Heart right ventricle (tissue), 16 donors: ENCODE measurements around the gene MT1HL1. TPM values are rescaled to one million over a fixed set of nuclear protein-coding genes. Genes with fewer than 3 reads are reported as not detected.

ENCODE experiments used
- ATAC-seq, 8 donors: fragments of 200-7000 bp; cut with Tn5 transposase; one replicate each; pipeline ENCODE4 v1.9.1; 2020; ENCODE audit warnings: mild to moderate bottlenecking in 8 of 8, moderate library complexity in 8 of 8, moderate number of reproducible peaks in 1 of 8
- DNase-seq, 2 donors: peaks; one replicate each; pipeline ENCODE4 v3.0.0-alpha.2; 2020
- H3K27ac ChIP-seq, 10 donors: fragments of 200-600 bp; sonication (generic) in 2 of 10; one replicate each; pipeline versions ENCODE4 v1.5.0 to v1.8.0; 2020 to 2022; ENCODE audit warnings: mild to moderate bottlenecking in 3 of 10
- H3K27me3 ChIP-seq, 7 donors: fragments of 200-600 bp; one replicate each; pipeline ENCODE4 v1.8.0; 2021 to 2022; ENCODE audit warnings: mild to moderate bottlenecking in 2 of 7
- H3K36me3 ChIP-seq, 9 donors: fragments of 200-600 bp; sonication (generic) in 1 of 9; one replicate each; pipeline versions ENCODE4 v1.5.0 to v1.8.0; 2020 to 2022; ENCODE audit warnings: mild to moderate bottlenecking in 2 of 9
- H3K4me1 ChIP-seq, 9 donors: fragments of 200-600 bp; sonication (generic) in 1 of 9; one replicate each; pipeline versions ENCODE4 v1.5.0 to v1.8.0; 2020 to 2022; ENCODE audit warnings: mild to moderate bottlenecking in 4 of 9
- H3K4me3 ChIP-seq, 10 donors: fragments of 200-600 bp; sonication (generic) in 2 of 10; one replicate each; pipeline versions ENCODE4 v1.5.0 to v1.8.0; 2020 to 2022; ENCODE audit warnings: mild to moderate bottlenecking in 7 of 10, moderate library complexity in 2 of 10
- H3K9me3 ChIP-seq, 11 donors: fragments of 200-600 bp in 10 of 11; sonication (generic) in 2 of 11; one replicate each; pipeline versions ENCODE4 v1.5.0 to v1.8.0; 2013 to 2022; ENCODE audit warnings: mild to moderate bottlenecking in 2 of 11, control low read depth in 1 of 11, moderate library complexity in 1 of 11
- CTCF ChIP-seq, 9 donors: fragments of 200-600 bp; sonication (generic) in 2 of 9; IDR thresholded peaks; one replicate each; pipeline versions ENCODE4 v1.5.0 to v1.8.0; 2021 to 2022; ENCODE audit warnings: antibody characterized with exemption in 9 of 9, mild to moderate bottlenecking in 5 of 9, moderate library complexity in 1 of 9
- WGBS, 2 donors: extraction: QIAGEN DNeasy Blood & Tissue Kit; methylation state at CpG; one replicate each; pipeline ENCODE4 v1.1.7; 2013; ENCODE audit warnings: inconsistent platforms in 1 of 2; 5-methylcytosine and 5-hydroxymethylcytosine counted together
- intact Hi-C, 10 donors: fragments of 100-400 bp; cut with DNase I; formaldehyde crosslinking; loops; one replicate each; pipeline versions ENCODE4 v1.11.1 to v1.14.2; 2022
- polyA plus RNA-seq, 2 donors: library from polyadenylated mRNA; stranded (reverse); fragments of 200-250 nt; gene quantifications; one replicate each; pipeline ENCODE4 v1.2.3, GENCODE V29; 2013
- total RNA-seq, 10 donors: library from RNA; stranded (reverse); fragmentation: NEBNext Ultra II Directional in 3 of 10; extraction: Animal tissue kit (Norgen Biotek cat#: 25700) in 3 of 10; gene quantifications; one replicate each; pipeline versions ENCODE4 v1.2.1 to v1.2.4, GENCODE V29; 2021 to 2023
- donor health status: Arrhythmogenic right ventricular cardiomyopathy.
- donor health status: ischemic (EF 13 %, LVEDD 7.1; RV severe dilation, severe dysfunction).
- donor health status: healthy with polysubstance abuse.
- donor health status: DM: no; HTN: yes; CAD: no.
- donor health status: DM: no; HTN: no; CAD: no.
- donor health status: ischemic (EF 25% LVEDD 6.9; RV normal size, moderate dysfunction).
- donor health status: ischemic (EF 25% LVEDD 5.7; RV mildly dilated, moderate dysfunction).
- donor health status: healthy.
- donor health status: DM: yes; HTN: yes; CAD: no.
- donor health status: Ischemic cardiomyopathy.
- donor health status: ischemic (EF 35%, LVEDD 5.7; RV mildly dilated, moderate dysfunction).
- donor health status: nonischemic (EF 11% LVEDD 7.7; RV severe dilation, severe dysfunction).
- donor health status: DM: yes; HTN: yes; CAD: no.
- donor health status: PGD.
- donor health status: ischemic (EF 29% LVEDD 5.4; RV normal size, mild dysfunction).
- donor health status: nonischemic (EF 23%, LVEDD 6.1; RV moderate dilation, normal function).

Gene MT1HL1
- total and polyA plus RNA-seq, 12 donors = not detected

- H3K4me3 ChIP-seq = peak overlapping the region in 6 of 10 donors; percentile 6 to 26 (median 14)
- ATAC-seq (peak in 4 of 8 donors; percentile 1 to 36 (median 28)), DNase-seq (no peak)
- peaks cover 0 to 47% (median 17%) of the 10 kb centered on the region in 9 donors for H3K4me1 ChIP-seq
- H3K27ac ChIP-seq = peak overlapping the region; percentile 44 to 87 (median 72)
- H3K27me3 ChIP-seq = no peaks in the 10 kb centered on the region
- 23 to 34% methylated on average over 7 of the region's 7 CpGs for WGBS, 2 donors
- no peaks in the 10 kb centered on the region for H3K9me3 ChIP-seq
- intact Hi-C loops = loop anchor here in 1 of 10 donors (1.0 kb wide), 1 partner anchor 35 kb away; no protein-coding TSS in a partner anchor
- no peak for TF ChIP-seq CTCF (IDR thresholded peaks at IDR 0.05)
- H3K36me3 ChIP-seq = no peaks in the 10 kb centered on the region
Observed at GRCh38 chr1:237032029-237032428, 27.8 kb upstream of the MT1HL1 start.

- intact Hi-C loops = no loop called here
- Histone ChIP-seq H3K27ac (peak overlapping the region; percentile 44 to 87 (median 72)), H3K9me3 (no peaks in the 10 kb centered on the region), H3K4me3 (peak overlapping the region in 4 of 10 donors; percentile 14 to 26 (median 15)), H3K27me3 (no peaks in the 10 kb centered on the region), H3K4me1 (peaks cover 0 to 48% (median 17%) of the 10 kb centered on the region in 9 donors), H3K36me3 (no peaks in the 10 kb centered on the region)
- DNase-seq (no peak), ATAC-seq (peak; percentile 36 to 86 (median 70))
- TF ChIP-seq CTCF (IDR thresholded peaks at IDR 0.05) = no peak
- 26 to 40% methylated on average over 4 of the region's 4 CpGs for WGBS, 2 donors
Observed at GRCh38 chr1:237031480-237031879, 27.2 kb upstream of the MT1HL1 start.

- Histone ChIP-seq H3K4me1 (peaks cover 0 to 48% (median 17%) of the 10 kb centered on the region in 9 donors), H3K9me3 (peaks cover 0 to 11% (median 0%) of the 10 kb centered on the region in 11 donors), H3K4me3 (no peak overlapping the region), H3K36me3 (no peaks in the 10 kb centered on the region), H3K27me3 (no peaks in the 10 kb centered on the region), H3K27ac (peak overlapping the region in 3 of 10 donors; percentile 15 to 87 (median 81))
- DNase-seq (no peak), ATAC-seq (peak in 1 of 8 donors; percentile 35)
- no peak for TF ChIP-seq CTCF (IDR thresholded peaks at IDR 0.05)
- intact Hi-C loops = no loop called here
- 57 to 64% methylated on average over 9 of the region's 9 CpGs for WGBS, 2 donors
Observed at GRCh38 chr1:237029850-237030535, 25.8 kb upstream of the MT1HL1 start.

GRCh38 chr1:237029240-237029639 is 25.0 kb upstream of the MT1HL1 start:
- no peaks in the 10 kb centered on the region for H3K27me3 ChIP-seq
- 70 to 77% methylated on average over 3 of the region's 3 CpGs for WGBS, 2 donors
- H3K9me3 ChIP-seq = peaks cover 0 to 11% (median 0%) of the 10 kb centered on the region in 11 donors
- no peak overlapping the region for H3K4me3 ChIP-seq
- peaks cover 0 to 48% (median 17%) of the 10 kb centered on the region in 9 donors for H3K4me1 ChIP-seq
- DNase-seq = no peak
- intact Hi-C loops = no loop called here
- no peaks in the 10 kb centered on the region for H3K36me3 ChIP-seq
- ATAC-seq = no peak
- peak overlapping the region in 1 of 10 donors; percentile 8 for H3K27ac ChIP-seq
- TF ChIP-seq CTCF (IDR thresholded peaks at IDR 0.05) = no peak
